ENCODE measurements around the gene HMGXB4. TPM values are rescaled to one million over a fixed set of nuclear protein-coding genes. Genes with fewer than 3 reads are reported as not detected.

Gene HMGXB4
- total and polyA plus RNA-seq, 2 of the 13 experiments (the other 11 are each of a cell fraction or from before 2014, with no cell fraction given): 13.9 to 16.3 TPM

- TF ChIP-seq JARID2 (CRISPR knock-in tag; IDR thresholded peaks at IDR 0.05; ENCODE audit: insufficient replicate concordance): no peak
- TF ChIP-seq LCORL (IDR thresholded peaks at IDR 0.05): no peak
- no peak for TF ChIP-seq LCORL (CRISPR knock-in tag; IDR thresholded peaks at IDR 0.05)
- no peak for TF ChIP-seq SP2 (CRISPR knock-in tag; IDR thresholded peaks at IDR 0.05)
- no peak for TF ChIP-seq ZSCAN29 (CRISPR knock-in tag; conservative IDR thresholded peaks at IDR 0.05)
- TF ChIP-seq CCAR2 (optimal IDR thresholded peaks at IDR 0.05; ENCODE audit: low read depth, low read length): no peak
- no peak for TF ChIP-seq POLR2G (IDR thresholded peaks at IDR 0.05; ENCODE audit: low read depth, low read length)
- no peak for TF ChIP-seq LBX2 (CRISPR knock-in tag; IDR thresholded peaks at IDR 0.05; ENCODE audit: borderline replicate concordance)
- TF ChIP-seq HNRNPL (IDR thresholded peaks at IDR 0.05; ENCODE audit: low read depth, low read length): no peak
- TF ChIP-seq ZBTB44 (CRISPR knock-in tag; IDR thresholded peaks at IDR 0.05): no peak
Measured at GRCh38 chr22:35316751-35317150, 59.5 kb downstream of the HMGXB4 start (continued).

- H3K79me2 ChIP-seq (ENCODE audit: insufficient read depth, low read length): peaks cover 17% of the 10 kb centered on the region
- intact Hi-C loops (cut with micrococcal nuclease; ENCODE audit: unreplicated experiment): no loop called here
- DNase-seq (ENCODE audit: low spot score) (no peak), ATAC-seq (no peak), FAIRE-seq (no peak)
- H4K20me1 ChIP-seq (ENCODE audit: insufficient read depth, low read length): no peaks in the 10 kb centered on the region
- H3K4me3 ChIP-seq (replicated peaks in 1 of 3; ENCODE audit: insufficient read depth in 1 of 3, low read depth in 2 of 3, low read length in 3 of 3): no peak overlapping the region
- H3K36me3 ChIP-seq (replicated peaks in 1 of 2; ENCODE audit: control insufficient read depth in 1 of 2, insufficient read depth in 2 of 2, low read length in 2 of 2): peaks cover 35 to 52% of the 10 kb centered on the region in 2 experiments
- H3K9ac ChIP-seq (ENCODE audit: insufficient read depth, low read depth, low read length): no peak overlapping the region
- 95% methylated on average over 11 of the region's 12 CpGs for WGBS (ENCODE audit: low lambda C conversion rate)
- no peak for TF ChIP-seq ATF7 (IDR thresholded peaks at IDR 0.05)
- no peak for TF ChIP-seq ATF7 (CRISPR knock-in tag; IDR thresholded peaks at IDR 0.05)
- no peak for TF ChIP-seq PCBP1 (IDR thresholded peaks at IDR 0.05; ENCODE audit: borderline replicate concordance, low read depth, low read length)
- no peaks in the 10 kb centered on the region for H3K9me3 ChIP-seq (ENCODE audit: low read length)
- H3K27me3 ChIP-seq (ENCODE audit: control insufficient read depth in 1 of 2, insufficient read depth in 2 of 2, low read length in 2 of 2): no peaks in the 10 kb centered on the region
- no TSS peak for BruUV-seq (replicated peaks)
- in situ Hi-C loops (cut with HindIII; ENCODE audit: extremely low pct_ligation_motif_present, low pct_unique_long_range_greater_than_20kb): no loop called here
- no peak overlapping the region for H2AFZ ChIP-seq (ENCODE audit: low read length)
- CTCF ChIA-PET (ENCODE audit: low intra/inter-chr PET ratio, low total read pairs): no interaction called here
- H3K4me2 ChIP-seq (ENCODE audit: low read depth, low read length): no peak overlapping the region
- peaks cover 14% of the 10 kb centered on the region for H3K4me1 ChIP-seq (ENCODE audit: insufficient read depth, low read length)
- POLR2A ChIA-PET: no interaction called here
- no peak overlapping the region for H3K27ac ChIP-seq (ENCODE audit: extremely low read length, insufficient read depth, low read length)
Measured at GRCh38 chr22:35317680-35318290, 60.5 kb downstream of the HMGXB4 start.

Measured in HepG2 (cell line).